SK-N-SH (cell line): ENCODE data around the gene TMX4.

ENCODE experiments used
- CTCF ChIP-seq: fragments of 200-600 bp; sonication (generic); IDR thresholded peaks from 2 replicates; pipeline ENCODE4 v1.6.1; 2017; ENCODE audit warnings: antibody characterized with exemption, mild to moderate bottlenecking, moderate library complexity
- EP300 ChIP-seq, 2 experiments: IDR thresholded peaks; 2 replicates each; pipeline versions ENCODE4 v1.4.0 to v1.6.1; 2012; ENCODE audit warnings: borderline replicate concordance in 1 of 2, low read depth in 1 of 2, low read length in 1 of 2
- EZH2phosphoT487 ChIP-seq: fragments of 200-600 bp; sonication (generic); IDR thresholded peaks from 2 replicates; pipeline ENCODE4 v1.6.1; 2017; ENCODE audit warnings: low read depth, mixed run types, mild to moderate bottlenecking, antibody characterized with exemption, moderate library complexity, borderline replicate concordance
- FOXM1 ChIP-seq: IDR thresholded peaks from 2 replicates; pipeline ENCODE4 v1.4.0; 2012; ENCODE audit warnings: low read depth, mild to moderate bottlenecking
- GABPA ChIP-seq: IDR thresholded peaks from 2 replicates; pipeline ENCODE4 v1.4.0; 2012; ENCODE audit warnings: low read depth, mild to moderate bottlenecking
- GATA2 ChIP-seq: sonication (generic); formaldehyde crosslinking; IDR thresholded peaks from 2 replicates; pipeline ENCODE4 v1.5.0; 2020; ENCODE audit warnings: mild to moderate bottlenecking, missing genetic modification reagents
- RAD21 ChIP-seq: IDR thresholded peaks from 2 replicates; pipeline ENCODE4 v1.6.1; 2012; ENCODE audit warnings: mild to moderate bottlenecking, low read length
- REST ChIP-seq: IDR thresholded peaks from 2 replicates; pipeline ENCODE4 v1.6.1; 2012; ENCODE audit warnings: mild to moderate bottlenecking, low read depth, low read length, moderate library complexity
- TCF12 ChIP-seq: IDR thresholded peaks from 2 replicates; pipeline ENCODE4 v1.4.0; 2012
- YY1 ChIP-seq: IDR thresholded peaks from 2 replicates; pipeline ENCODE4 v1.4.0; 2012; ENCODE audit warnings: low read depth, mild to moderate bottlenecking

DNA sequence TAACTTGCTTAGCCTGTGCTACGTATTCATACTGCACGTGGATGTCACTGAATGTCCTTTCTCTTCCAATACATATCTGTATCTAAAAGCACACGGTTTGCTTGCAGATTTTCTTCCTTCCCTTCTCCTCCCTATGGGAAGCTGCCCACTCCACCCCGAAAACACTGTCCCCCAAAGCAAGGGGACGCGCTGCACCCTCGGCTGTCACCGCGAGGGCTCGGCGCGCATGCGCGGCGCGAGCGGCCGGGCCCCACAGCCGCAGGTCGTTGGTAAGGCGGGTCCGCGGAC is 659 bp downstream of the TMX4 start:
- TF ChIP-seq CTCF: no peak
- TF ChIP-seq RAD21: 0 out of 2 replicates have a peak, but pooled peaks have one; percentile 4
- TF ChIP-seq TCF12: no peak
- no peak for TF ChIP-seq GABPA
- no peak for TF ChIP-seq REST
- TF ChIP-seq GATA2 (CRISPR knock-in tag): no peak
- no peak for TF ChIP-seq YY1
- TF ChIP-seq EZH2phosphoT487: no peak
- TF ChIP-seq EP300 (IDR thresholded peaks at IDR 0.05; ENCODE audit: borderline replicate concordance in 1 of 2, low read depth in 1 of 2, low read length in 1 of 2): no peak
- no peak for TF ChIP-seq FOXM1
